ENCODE measurements around the gene ARSG.

The ARSG gene

GRCh38 chr17:68437979-68438822 lies 146.9 kb downstream of the ARSG start (continued):
- TF ChIP-seq, protein P1, sequence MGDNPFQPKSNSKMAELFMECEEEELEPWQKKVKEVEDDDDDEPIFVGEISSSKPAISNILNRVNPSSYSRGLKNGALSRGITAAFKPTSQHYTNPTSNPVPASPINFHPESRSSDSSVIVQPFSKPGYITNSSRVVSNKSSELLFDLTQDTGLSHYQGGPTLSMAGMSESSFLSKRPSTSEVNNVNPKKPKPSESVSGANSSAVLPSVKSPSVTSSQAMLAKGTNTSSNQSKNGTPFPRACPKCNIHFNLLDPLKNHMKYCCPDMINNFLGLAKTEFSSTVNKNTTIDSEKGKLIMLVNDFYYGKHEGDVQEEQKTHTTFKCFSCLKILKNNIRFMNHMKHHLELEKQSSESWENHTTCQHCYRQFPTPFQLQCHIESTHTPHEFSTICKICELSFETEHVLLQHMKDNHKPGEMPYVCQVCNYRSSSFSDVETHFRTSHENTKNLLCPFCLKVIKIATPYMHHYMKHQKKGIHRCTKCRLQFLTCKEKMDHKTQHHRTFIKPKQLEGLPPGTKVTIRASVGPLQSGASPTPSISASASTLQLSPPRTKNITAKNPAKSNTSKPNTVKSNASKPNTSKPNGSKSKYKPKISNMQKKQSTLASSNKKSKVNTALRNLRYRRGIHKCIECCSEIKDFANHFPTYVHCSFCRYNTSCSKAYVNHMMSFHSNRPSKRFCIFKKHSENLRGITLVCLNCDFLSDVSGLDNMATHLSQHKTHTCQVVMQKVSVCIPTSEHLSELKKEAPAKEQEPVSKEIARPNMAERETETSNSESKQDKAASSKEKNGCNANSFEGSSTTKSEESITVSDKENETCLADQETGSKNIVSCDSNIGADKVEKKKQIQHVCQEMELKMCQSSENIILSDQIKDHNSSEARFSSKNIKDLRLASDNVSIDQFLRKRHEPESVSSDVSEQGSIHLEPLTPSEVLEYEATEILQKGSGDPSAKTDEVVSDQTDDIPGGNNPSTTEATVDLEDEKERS (tag by site-specific recombination; IDR thresholded peaks at IDR 0.05): no peak
- TF ChIP-seq ZBTB20 (tag by site-specific recombination; IDR thresholded peaks at IDR 0.05) (no peak), ZNF488 (tag by site-specific recombination; IDR thresholded peaks at IDR 0.05) (no peak), ZNF677 (tag by site-specific recombination; IDR thresholded peaks at IDR 0.05) (no peak), ZNF175 (tag by site-specific recombination; IDR thresholded peaks at IDR 0.05) (no peak), ZNF266 (tag by site-specific recombination; IDR thresholded peaks at IDR 0.05; ENCODE audit: low read depth) (no peak), ZBTB1 (tag by site-specific recombination; IDR thresholded peaks at IDR 0.05) (no peak), ZFP37 (tag by site-specific recombination; IDR thresholded peaks at IDR 0.05) (no peak)
- TF ChIP-seq, protein P2, sequence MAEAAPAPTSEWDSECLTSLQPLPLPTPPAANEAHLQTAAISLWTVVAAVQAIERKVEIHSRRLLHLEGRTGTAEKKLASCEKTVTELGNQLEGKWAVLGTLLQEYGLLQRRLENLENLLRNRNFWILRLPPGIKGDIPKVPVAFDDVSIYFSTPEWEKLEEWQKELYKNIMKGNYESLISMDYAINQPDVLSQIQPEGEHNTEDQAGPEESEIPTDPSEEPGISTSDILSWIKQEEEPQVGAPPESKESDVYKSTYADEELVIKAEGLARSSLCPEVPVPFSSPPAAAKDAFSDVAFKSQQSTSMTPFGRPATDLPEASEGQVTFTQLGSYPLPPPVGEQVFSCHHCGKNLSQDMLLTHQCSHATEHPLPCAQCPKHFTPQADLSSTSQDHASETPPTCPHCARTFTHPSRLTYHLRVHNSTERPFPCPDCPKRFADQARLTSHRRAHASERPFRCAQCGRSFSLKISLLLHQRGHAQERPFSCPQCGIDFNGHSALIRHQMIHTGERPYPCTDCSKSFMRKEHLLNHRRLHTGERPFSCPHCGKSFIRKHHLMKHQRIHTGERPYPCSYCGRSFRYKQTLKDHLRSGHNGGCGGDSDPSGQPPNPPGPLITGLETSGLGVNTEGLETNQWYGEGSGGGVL (tag by site-specific recombination; IDR thresholded peaks at IDR 0.05): no peak
- TF ChIP-seq, protein P3, sequence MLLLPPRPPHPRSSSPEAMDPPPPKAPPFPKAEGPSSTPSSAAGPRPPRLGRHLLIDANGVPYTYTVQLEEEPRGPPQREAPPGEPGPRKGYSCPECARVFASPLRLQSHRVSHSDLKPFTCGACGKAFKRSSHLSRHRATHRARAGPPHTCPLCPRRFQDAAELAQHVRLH (tag by site-specific recombination; IDR thresholded peaks at IDR 0.05): no peak

DNA sequence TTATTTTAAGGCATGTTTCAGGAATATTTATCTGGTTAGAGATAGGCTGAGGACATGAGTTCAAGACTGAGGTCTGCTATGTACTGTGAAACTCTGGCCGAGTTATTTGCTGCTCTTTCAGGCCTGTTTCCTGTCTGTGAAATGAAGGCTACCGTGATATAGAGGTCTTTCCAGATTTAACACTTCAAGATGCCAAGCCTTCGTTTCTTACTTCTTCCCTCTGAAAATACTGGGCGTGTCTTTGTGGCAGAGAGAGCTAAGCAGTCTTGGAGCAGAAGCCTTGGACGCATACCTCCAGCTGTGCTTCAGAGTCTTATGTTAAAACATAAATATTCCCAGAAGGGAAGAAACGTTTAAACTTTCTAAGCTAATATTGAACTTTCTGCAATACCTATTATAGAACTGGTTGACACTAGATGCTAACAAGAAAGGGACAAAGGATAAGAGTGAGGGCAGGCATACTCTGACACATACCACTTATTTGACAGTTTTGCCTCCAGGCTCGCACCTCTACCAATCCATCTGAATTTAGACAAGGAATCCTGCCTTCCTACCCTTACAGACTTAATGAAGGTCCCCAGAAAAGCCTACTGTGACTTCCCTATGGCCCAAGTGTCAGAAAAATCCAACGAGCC lies 148.5 kb downstream of the ARSG start:
- no peaks in the 10 kb centered on the region for H3K9me3 ChIP-seq (ENCODE audit: control insufficient read depth, insufficient read depth, low read depth, low read length)
- TF ChIP-seq TRIM28 (IDR thresholded peaks at IDR 0.05; ENCODE audit: borderline replicate concordance, low read length) (no peak), ZNF664 (tag by site-specific recombination; IDR thresholded peaks at IDR 0.05) (no peak)
- TF ChIP-seq, protein P4, sequence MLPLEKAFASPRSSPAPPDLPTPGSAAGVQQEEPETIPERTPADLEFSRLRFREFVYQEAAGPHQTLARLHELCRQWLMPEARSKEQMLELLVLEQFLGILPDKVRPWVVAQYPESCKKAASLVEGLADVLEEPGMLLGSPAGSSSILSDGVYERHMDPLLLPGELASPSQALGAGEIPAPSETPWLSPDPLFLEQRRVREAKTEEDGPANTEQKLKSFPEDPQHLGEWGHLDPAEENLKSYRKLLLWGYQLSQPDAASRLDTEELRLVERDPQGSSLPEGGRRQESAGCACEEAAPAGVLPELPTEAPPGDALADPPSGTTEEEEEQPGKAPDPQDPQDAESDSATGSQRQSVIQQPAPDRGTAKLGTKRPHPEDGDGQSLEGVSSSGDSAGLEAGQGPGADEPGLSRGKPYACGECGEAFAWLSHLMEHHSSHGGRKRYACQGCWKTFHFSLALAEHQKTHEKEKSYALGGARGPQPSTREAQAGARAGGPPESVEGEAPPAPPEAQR (tag by site-specific recombination; IDR thresholded peaks at IDR 0.05): no peak
- H3K4me3 ChIP-seq (ENCODE audit: low read depth, low read length): no peak overlapping the region
- H3K36me3 ChIP-seq (ENCODE audit: control insufficient read depth in 2 of 2, insufficient read depth in 1 of 2, low read length in 2 of 2): no peaks in the 10 kb centered on the region; a peak in 1 of 3 replicates
- peaks cover 11% of the 10 kb centered on the region for H3K4me1 ChIP-seq (ENCODE audit: control insufficient read depth, insufficient read depth, low read length)
- H3K27ac ChIP-seq (ENCODE audit: extremely low read depth, low read depth, low read length): no peak overlapping the region
- POLR2A ChIA-PET: no interaction called here
- CTCF ChIA-PET: interaction anchor here (0.7 to 5.7 kb wide), 8 partner anchors 8 to 457 kb away, joined by 3 to 67 read pairs (median 4); partner anchors contain the start of gene AMZ2

- H3K36me3 ChIP-seq (ENCODE audit: control insufficient read depth in 2 of 2, insufficient read depth in 1 of 2, low read length in 2 of 2): no peaks in the 10 kb centered on the region; a peak in 1 of 3 replicates
- no peaks in the 10 kb centered on the region for H3K9me3 ChIP-seq (ENCODE audit: control insufficient read depth, insufficient read depth, low read depth, low read length)
- H3K4me1 ChIP-seq (ENCODE audit: control insufficient read depth, insufficient read depth, low read length): peaks cover 11% of the 10 kb centered on the region
- no peak overlapping the region for H3K27ac ChIP-seq (ENCODE audit: extremely low read depth, low read depth, low read length)
- ChIA-PET CTCF (interaction anchor here (0.7 to 3.6 kb wide), 9 partner anchors 9 to 239 kb away, joined by 3 to 13 read pairs (median 4); partner anchors contain the start of gene AMZ2), POLR2A (no interaction called here)
- H3K4me3 ChIP-seq (ENCODE audit: low read depth, low read length): no peak overlapping the region
- TF ChIP-seq ZIC2 (tag by site-specific recombination; IDR thresholded peaks at IDR 0.05) (no peak), ZBTB21 (tag by site-specific recombination; IDR thresholded peaks at IDR 0.05) (no peak), ZNF830 (tag by site-specific recombination; IDR thresholded peaks at IDR 0.05; ENCODE audit: low read depth) (no peak), ZNF214 (tag by site-specific recombination; IDR thresholded peaks at IDR 0.05; ENCODE audit: borderline replicate concordance) (no peak), ZNF169 (tag by site-specific recombination; IDR thresholded peaks at IDR 0.05) (no peak), ZNF629 (tag by site-specific recombination; IDR thresholded peaks at IDR 0.05) (no peak), ZNF837 (tag by site-specific recombination; IDR thresholded peaks at IDR 0.05) (no peak), ZNF571 (tag by site-specific recombination; IDR thresholded peaks at IDR 0.05) (no peak), YY2 (tag by site-specific recombination; IDR thresholded peaks at IDR 0.05) (no peak), ZNF133 (tag by site-specific recombination; IDR thresholded peaks at IDR 0.05) (no peak)
- TF ChIP-seq, protein P5, sequence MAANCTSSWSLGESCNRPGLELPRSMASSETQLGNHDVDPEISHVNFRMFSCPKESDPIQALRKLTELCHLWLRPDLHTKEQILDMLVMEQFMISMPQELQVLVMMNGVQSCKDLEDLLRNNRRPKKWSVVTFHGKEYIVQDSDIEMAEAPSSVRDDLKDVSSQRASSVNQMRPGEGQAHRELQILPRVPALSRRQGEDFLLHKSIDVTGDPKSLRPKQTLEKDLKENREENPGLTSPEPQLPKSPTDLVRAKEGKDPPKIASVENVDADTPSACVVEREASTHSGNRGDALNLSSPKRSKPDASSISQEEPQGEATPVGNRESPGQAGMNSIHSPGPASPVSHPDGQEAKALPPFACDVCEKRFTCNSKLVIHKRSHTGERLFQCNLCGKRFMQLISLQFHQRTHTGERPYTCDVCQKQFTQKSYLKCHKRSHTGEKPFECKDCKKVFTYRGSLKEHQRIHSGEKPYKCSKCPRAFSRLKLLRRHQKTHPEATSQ (tag by site-specific recombination; IDR thresholded peaks at IDR 0.05): no peak
Observed at GRCh38 chr17:68440526-68440925, 149.2 kb downstream of the ARSG start.
